Stimulated activated CD8-positive, alpha-beta memory T cell treated with anti-CD3 and anti-CD28 coated beads, Interleukin-7, amount 100 ng/mL, for 48 hours (primary cell): ENCODE measurements around the gene SRMS.
A peak's percentile ranks its signal among the peaks of the same experiment; 100 is the strongest.
"Not testable (repeated sequence)": the region's sequence is repeated elsewhere in the genome, so short reads cannot be mapped to it uniquely, and the experiment has no call there.

Experiments used
- DNase-seq, 2 donors: peaks; one replicate each; pipeline ENCODE4 v3.0.0-alpha.2; 2020; ENCODE audit warnings: low read depth in 1 of 2; ENCODE audit errors: extremely low read depth in 1 of 2

The SRMS gene

GRCh38 chr20:63579017-63579694, 31.6 kb upstream of the SRMS start:
- no peak for DNase-seq

- DNase-seq: no peak
These were observed 30.9 kb upstream of the SRMS start for GRCh38 chr20:63578224-63579016.

- no peak for DNase-seq
These were observed 29.9 kb upstream of the SRMS start for GRCh38 chr20:63577317-63577894.

- no peak for DNase-seq
These were observed 28.8 kb upstream of the SRMS start for GRCh38 chr20:63576311-63576710.

GRCh38 chr20:63574829-63575743, 27.5 kb upstream of the SRMS start:
- DNase-seq: no peak

- DNase-seq: peak in 1 of 2 donors; percentile 26
These were observed 26.7 kb upstream of the SRMS start, which contains the start of gene HELZ2 for GRCh38 chr20:63574156-63574828. HELZ2 (minus strand) TSS chr20:63574239; CDS start chr20:63572385, 1,854 bp downstream.

- DNase-seq: no peak
These were observed 26.1 kb upstream of the SRMS start for GRCh38 chr20:63573647-63574131.

- no peak for DNase-seq
These were observed 25.5 kb upstream of the SRMS start for GRCh38 chr20:63572788-63573646.

- no peak for DNase-seq
These were observed 24.7 kb upstream of the SRMS start for GRCh38 chr20:63572071-63572787.

GRCh38 chr20:63571087-63571478, 23.5 kb upstream of the SRMS start:
- DNase-seq: not testable (repeated sequence)

GRCh38 chr20:63570281-63571086, 22.9 kb upstream of the SRMS start:
- DNase-seq: no peak

GRCh38 chr20:63568986-63569949, 21.7 kb upstream of the SRMS start:
- DNase-seq: no peak

- DNase-seq: no peak
These were observed 20.8 kb upstream of the SRMS start for GRCh38 chr20:63568170-63568981.

GRCh38 chr20:63567386-63568169, 20.0 kb upstream of the SRMS start:
- peak in 1 of 2 donors; percentile 54 for DNase-seq

GRCh38 chr20:63567136-63567385, 19.5 kb upstream of the SRMS start:
- DNase-seq: no peak
